Right lung (tissue), 5 donors: Measurements from ENCODE around the gene CNIH1. TPM values are rescaled to one million over a fixed set of nuclear protein-coding genes. Genes with fewer than 3 reads are reported as not detected.
"Not testable (repeated sequence)": the region's sequence is repeated elsewhere in the genome, so short reads cannot be mapped to it uniquely, and the experiment has no call there.

Experiments used
- DNase-seq, 2 donors: peaks; one replicate each; pipeline ENCODE4 v3.0.0-alpha.2; 2013
- polyA plus RNA-seq, 5 donors: library from polyadenylated mRNA; unstranded; fragments of 120-200 nt; gene quantifications; one replicate each; pipeline versions ENCODE4 v1.2.1 to v1.2.3, GENCODE V29; 2013; ENCODE audit warnings: inconsistent platforms in 1 of 5, low replicate concordance in 1 of 5; ENCODE audit not compliant: insufficient read length in 5 of 5, insufficient read depth in 1 of 5

The CNIH1 gene
- polyA plus RNA-seq, 5 donors, result 115 to 163 (median 141) TPM

DNA sequence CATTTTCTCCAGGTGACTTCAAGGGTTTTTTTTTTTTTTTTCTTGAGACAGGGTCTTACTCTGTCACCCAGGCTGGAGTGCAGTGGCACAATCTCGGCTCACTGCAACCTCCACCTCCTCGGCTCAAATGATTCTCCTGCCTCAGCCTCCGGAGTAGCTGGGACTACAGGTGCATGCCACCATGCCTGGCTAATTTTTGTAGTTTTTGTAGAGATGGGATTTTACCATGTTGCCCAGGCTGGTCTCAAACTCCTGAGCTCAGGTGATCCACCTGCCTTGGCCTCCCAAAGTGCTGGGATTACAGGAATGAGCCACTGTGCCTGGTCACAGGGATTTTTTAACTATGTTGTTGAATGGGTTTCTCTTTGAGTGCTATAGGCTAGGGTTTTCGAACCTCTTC, 3.2 kb downstream of the CNIH1 start:
- DNase-seq, result not testable (repeated sequence)

GRCh38 chr14:54435500-54435981, 5.6 kb downstream of the CNIH1 start:
- DNase-seq, result no peak

DNA sequence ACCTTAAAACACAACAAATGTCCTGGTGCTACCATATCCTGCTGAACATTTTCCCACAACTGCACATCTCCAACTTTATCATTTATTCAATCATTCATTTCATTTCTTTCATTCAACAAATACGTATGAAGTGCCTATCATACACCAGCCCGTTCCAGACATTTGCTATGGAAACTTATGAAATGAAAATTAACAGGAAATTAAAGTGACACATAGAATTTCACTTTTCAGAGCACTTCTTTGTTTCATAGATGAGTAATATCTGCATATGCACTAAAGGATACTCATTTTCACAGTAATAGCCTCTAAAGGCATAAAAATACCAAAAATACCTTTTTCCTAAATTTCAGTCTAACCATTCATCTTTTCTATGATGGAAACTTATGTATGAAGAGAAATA, 12.6 kb downstream of the CNIH1 start:
- DNase-seq, result no peak

GRCh38 chr14:54427871-54428270, 13.3 kb downstream of the CNIH1 start:
- DNase-seq, result no peak

DNA sequence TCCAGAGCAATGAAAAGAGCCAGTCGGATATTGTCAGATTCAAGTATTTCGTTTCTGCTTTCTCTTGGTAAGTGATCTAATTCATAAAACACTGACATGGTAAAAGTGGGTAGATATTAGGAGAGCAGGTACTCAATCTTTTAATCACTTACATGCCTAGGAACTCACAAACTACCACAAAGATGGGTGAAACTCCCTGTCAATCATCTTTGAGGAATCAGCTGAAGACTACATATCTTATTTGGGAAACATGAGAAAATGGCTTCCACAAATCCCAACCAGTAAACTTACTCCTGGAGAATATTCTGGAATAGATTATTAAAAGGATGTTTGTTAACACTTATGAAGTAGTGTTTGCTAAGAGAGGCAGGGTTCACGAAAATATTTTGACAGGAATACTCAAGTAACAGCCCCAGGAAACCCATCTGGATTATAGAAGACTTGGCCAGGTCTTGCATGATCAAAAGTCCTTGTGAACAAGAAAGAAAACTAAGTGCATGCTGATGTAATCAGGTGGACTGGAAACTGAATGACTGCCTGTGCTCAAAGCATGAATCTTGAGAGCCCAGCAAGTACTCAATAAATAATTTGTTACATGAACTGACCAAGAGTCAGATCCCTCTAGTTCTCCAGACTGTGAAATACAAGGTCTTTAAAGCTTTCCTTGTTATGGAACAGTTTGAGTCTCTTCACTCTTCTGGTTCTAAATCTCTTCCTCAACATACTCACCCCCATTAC, 15.5 kb downstream of the CNIH1 start:
- no peak for DNase-seq

DNA sequence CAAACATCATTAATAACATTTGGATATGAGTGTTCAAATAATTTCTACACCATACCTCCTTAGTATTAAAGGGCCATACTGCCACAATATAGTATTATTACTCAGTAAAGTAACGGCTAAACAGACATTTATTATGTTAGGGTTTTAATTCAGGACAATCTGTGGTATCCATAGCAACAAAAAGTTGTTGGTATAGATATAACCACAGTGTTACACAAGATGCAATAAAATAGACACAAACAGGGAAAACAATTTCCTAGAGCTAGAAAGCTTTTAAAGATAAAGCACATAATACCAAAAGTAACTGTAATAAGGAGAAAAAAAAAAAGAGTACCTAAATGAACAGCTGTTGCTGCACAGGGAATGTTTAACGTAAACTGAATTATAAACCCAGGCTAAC, 16.1 kb downstream of the CNIH1 start:
- DNase-seq, result no peak

DNA sequence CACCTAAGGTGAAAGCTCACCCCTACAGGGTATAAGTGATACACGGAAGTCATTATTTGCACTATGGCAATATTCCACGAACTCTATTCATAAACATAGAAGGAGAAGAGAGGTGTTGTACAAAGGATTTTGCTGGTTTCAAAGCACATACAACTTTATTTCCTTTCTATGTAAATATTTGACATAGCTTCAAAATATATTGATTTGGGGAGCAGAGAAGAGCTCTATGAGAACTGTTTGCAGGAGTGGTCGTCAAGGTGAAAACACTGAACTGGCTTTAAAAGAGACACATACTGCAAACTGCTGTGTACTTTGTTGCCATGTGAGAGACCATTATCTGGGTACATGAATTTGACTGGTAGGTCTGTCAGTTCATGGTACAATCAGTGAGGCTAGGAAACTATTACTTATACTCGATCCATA, 16.7 kb downstream of the CNIH1 start:
- no peak for DNase-seq

GRCh38 chr14:54423991-54424390, 17.2 kb downstream of the CNIH1 start:
- DNase-seq, result no peak

- peak; percentile 19 to 36 for DNase-seq
Observed at GRCh38 chr14:54420478-54421142, 20.6 kb downstream of the CNIH1 start.

DNA sequence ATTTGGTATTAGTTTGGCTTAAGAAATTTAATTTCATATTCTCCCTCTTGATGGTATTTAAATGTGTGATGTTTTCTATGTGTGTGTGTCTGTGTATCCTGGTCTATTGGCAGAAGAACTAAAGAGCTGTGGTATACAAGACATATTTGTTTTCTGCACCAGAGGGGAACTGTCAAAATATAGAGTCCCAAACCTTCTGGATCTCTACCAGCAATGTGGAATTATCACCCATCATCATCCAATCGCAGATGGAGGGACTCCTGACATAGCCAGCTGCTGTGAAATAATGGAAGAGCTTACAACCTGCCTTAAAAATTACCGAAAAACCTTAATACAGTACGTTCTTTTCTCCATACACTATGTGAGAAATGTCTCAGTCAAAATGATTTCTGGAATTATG, 29.8 kb downstream of the CNIH1 start:
- no peak for DNase-seq

GRCh38 chr14:54410215-54410614, 31.0 kb downstream of the CNIH1 start:
- DNase-seq, result no peak

GRCh38 chr14:54403401-54404005, 37.7 kb downstream of the CNIH1 start:
- DNase-seq, result not testable (repeated sequence)

DNA sequence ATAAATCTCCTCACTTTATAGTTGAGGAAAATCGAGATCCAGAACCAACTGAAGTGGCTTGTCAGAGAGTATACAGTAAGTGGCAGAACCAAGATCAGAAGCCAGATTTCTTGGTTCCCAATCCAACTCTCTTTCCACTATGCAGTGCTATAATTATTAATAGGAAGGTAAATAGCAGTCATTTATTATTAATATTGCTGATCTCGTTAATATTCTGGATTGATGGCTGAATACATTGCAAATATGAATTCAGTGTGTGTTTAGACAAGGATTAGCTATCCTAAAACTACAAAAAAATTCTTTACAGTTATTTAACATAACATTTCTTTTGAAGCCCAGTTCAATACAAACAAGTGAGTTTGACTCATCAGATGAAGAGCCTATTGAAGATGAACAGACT, 41.6 kb downstream of the CNIH1 start:
- no peak for DNase-seq

DNA sequence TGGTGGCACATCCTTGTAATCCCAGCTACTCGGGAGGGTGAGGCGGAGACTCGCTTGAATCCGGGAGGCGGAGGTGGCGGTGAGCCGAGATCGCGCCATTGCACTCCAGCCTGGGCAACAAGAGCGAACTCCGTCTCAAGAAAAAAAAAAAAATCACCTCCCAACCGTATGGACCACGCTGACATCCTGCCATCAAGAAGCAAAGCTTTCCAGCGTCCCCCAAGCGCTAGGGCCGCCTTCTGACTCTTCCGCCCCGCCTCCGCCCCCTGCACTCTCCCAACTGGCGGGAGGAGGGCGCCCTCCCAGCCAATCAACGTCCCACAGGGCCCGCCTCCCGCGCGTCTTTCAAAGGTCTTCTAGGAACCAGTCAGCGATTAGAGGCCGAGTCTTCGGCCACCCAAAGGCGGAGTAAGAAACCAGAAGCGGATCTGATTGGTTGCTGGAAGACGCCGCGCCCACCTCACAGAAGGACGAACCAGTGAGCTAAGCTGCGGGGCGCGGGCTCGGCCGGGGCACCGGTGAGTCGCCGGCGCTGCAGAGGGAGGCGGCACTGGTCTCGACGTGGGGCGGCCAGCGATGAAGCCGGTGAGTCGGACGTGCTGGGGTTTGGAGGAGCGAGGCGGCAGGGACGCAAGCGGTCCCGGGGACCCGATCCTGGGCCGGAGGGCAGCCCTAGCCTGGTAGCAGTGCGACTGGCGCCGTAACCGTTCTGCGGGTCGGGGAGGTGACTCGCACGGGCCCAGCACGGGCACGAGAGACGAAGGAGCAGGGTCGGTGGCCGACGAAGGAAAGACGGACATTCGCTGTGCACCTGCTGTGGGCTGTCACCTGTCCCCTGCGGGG, 44.5 kb downstream of the CNIH1 start, which contains the start of gene CDKN3:
Gene CDKN3, plus strand, starts transcription at position 515 of the 843 bp plus-strand sequence. Its CDS starts 62 bp downstream, at position 577.
- DNase-seq, result peak; percentile 96 to 98

DNA sequence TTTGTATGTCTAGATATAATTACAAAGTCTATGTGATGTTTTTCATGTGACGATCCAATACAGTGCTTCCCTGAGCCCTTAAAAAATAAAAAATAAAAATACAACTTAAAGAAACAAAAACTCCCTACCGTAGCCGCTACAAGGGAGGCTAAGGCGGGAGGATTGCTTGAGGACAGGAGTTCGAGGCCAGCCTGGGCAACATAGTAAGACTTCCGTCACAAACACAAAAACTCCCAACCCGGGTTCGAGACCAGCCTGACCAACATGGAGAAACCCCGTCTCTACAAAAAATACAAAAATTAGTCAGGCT, 45.0 kb downstream of the CNIH1 start:
- DNase-seq, result peak in 1 of 2 donors; percentile 8

GRCh38 chr14:54395716-54396115, 45.5 kb downstream of the CNIH1 start:
- DNase-seq, result no peak

DNA sequence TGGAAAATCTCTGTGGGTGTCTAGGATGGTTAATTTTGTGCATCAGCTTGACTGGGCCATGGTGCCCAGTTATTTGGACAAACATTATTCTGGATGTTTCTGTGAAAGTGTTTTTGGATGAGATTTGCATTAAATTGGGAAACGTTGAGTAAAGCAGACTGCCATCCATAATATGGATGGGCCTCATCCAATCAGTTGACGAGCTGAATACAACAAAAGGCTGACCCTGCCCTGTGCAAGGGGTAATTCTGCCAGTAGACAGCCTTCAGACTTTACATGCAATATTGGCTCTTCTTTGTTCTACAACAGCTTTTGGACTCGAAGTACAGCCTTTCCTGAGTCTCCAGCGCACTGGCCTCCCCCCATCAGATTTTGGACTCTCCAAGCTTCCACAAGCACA, 45.9 kb downstream of the CNIH1 start:
- no peak for DNase-seq

DNA sequence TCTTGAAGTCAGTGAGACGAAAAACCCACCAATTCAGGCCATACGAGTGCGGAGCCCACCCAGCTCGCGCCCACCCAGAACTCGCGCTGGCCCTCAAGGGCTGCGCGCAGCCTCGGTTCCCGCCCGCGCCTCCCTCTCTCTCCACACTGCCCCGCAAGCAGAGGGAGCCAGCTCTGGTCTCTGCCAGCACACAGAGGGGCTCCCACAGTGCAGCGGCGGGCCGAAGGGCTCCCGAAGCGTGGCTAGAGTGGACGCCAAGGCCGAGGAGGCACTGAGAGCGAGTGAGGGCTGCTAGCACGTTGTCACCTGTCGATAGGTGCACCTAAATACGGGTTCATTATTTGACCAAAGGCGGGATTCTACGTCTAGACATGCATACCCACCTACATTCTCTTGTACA, 46.6 kb downstream of the CNIH1 start:
- no peak for DNase-seq

- DNase-seq, result not testable (repeated sequence)
Observed at GRCh38 chr14:54392986-54393884, 47.9 kb downstream of the CNIH1 start.

- no peak for DNase-seq
Observed at GRCh38 chr14:54392131-54392859, 48.9 kb downstream of the CNIH1 start.
